Spleen (tissue), 11 donors: Measurements from ENCODE around the gene KCP. TPM values are rescaled to one million over a fixed set of nuclear protein-coding genes. Genes with fewer than 3 reads are reported as not detected.

Experiments used
- DNase-seq: peaks from one replicate; pipeline ENCODE4 v3.0.0-alpha.2; 2020
- H3K27ac ChIP-seq, 8 donors: fragments of 200-600 bp; sonication (generic) in 7 of 8; 1 replicate in 4 of 8; 2 replicates in 4 of 8; pipeline versions ENCODE4 v1.5.0 to v1.8.0; 2016 to 2021; ENCODE audit warnings: inconsistent platforms in 4 of 8, mild to moderate bottlenecking in 4 of 8, moderate library complexity in 1 of 8
- H3K27me3 ChIP-seq, 7 donors: fragments of 200-600 bp; sonication (generic) in 6 of 7; replicated peaks in 1 of 7; 1 replicate in 4 of 7; 2 replicates in 3 of 7; pipeline versions ENCODE4 v1.5.0 to v1.8.0; 2016 to 2021; ENCODE audit warnings: inconsistent platforms in 3 of 7, mild to moderate bottlenecking in 1 of 7
- H3K36me3 ChIP-seq, 6 donors: fragments of 200-600 bp; sonication (generic) in 5 of 6; 1 replicate in 4 of 6; 2 replicates in 2 of 6; pipeline versions ENCODE4 v1.5.0 to v1.8.0; 2016 to 2021; ENCODE audit warnings: inconsistent platforms in 2 of 6
- H3K4me1 ChIP-seq, 6 donors: fragments of 200-600 bp; sonication (generic) in 5 of 6; 1 replicate in 3 of 6; 2 replicates in 3 of 6; pipeline versions ENCODE4 v1.5.0 to v1.8.0; 2016 to 2021; ENCODE audit warnings: inconsistent platforms in 3 of 6
- H3K4me3 ChIP-seq, 8 donors: fragments of 200-600 bp; sonication (generic) in 7 of 8; 1 replicate in 4 of 8; 2 replicates in 4 of 8; pipeline versions ENCODE4 v1.5.0 to v1.8.0; 2016 to 2021; ENCODE audit warnings: inconsistent platforms in 4 of 8, mild to moderate bottlenecking in 4 of 8, moderate library complexity in 2 of 8
- H3K9me3 ChIP-seq, 8 donors: fragments of 200-600 bp; sonication (generic) in 7 of 8; 1 replicate in 4 of 8; 2 replicates in 4 of 8; pipeline versions ENCODE4 v1.5.0 to v1.8.0; 2016 to 2021; ENCODE audit warnings: inconsistent platforms in 4 of 8
- CTCF ChIP-seq, 11 experiments: fragments of 200-600 bp in 7 of 11; fragments of 450-650 bp in 4 of 11; sonication (generic) in 4 of 11; IDR thresholded peaks in 8 of 11; conservative IDR thresholded peaks in 3 of 11; 1 replicate in 7 of 11; 2 replicates in 4 of 11; pipeline versions ENCODE4 v1.4.0 to v1.8.0; 2016 to 2021; ENCODE audit warnings: antibody characterized with exemption in 11 of 11, inconsistent platforms in 4 of 11, mild to moderate bottlenecking in 1 of 11
- POLR2A ChIP-seq, 3 donors: fragments of 450-650 bp; IDR thresholded peaks; one replicate each; pipeline ENCODE4 v1.5.1; 2017; ENCODE audit warnings: antibody characterized with exemption in 3 of 3, mild to moderate bottlenecking in 1 of 3
- POLR2AphosphoS5 ChIP-seq, 3 donors: sonication (generic); formaldehyde crosslinking; IDR thresholded peaks; one replicate each; pipeline ENCODE4 v1.5.1; 2017; ENCODE audit warnings: antibody characterized with exemption in 3 of 3
- WGBS, 5 donors: extraction: QIAGEN DNeasy Blood & Tissue Kit in 3 of 5; methylation state at CpG; one replicate each; pipeline versions ENCODE4 v1.1.5 to v1.1.7; 2013 to 2018; 5-methylcytosine and 5-hydroxymethylcytosine counted together
- intact Hi-C: fragments of 100-400 bp; cut with DNase I; formaldehyde crosslinking; loops from one replicate; pipeline ENCODE4 v1.15.0; 2023; ENCODE audit warnings: low total_unique reads
- polyA plus RNA-seq, 3 donors: library from polyadenylated mRNA; stranded (reverse); fragments of 200-250 nt; gene quantifications; one replicate each; pipeline ENCODE4 v1.2.1, GENCODE V29; 2013
- total RNA-seq, 7 donors: library from RNA; depleted of rRNA in 3 of 7; stranded (reverse); fragments of >200 nt in 3 of 7; fragmentation: NEBNext Ultra II Directional in 4 of 7; extraction: Animal tissue kit (Norgen Biotek cat#: 25700) in 4 of 7; gene quantifications; one replicate each; pipeline versions ENCODE4 v1.1.0 to v1.2.1, GENCODE V29; 2016 to 2021
- donor health status: healthy with polysubstance abuse.
- donor health status: DM: no; HTN: no; CAD: no; lungs with moderate emphysema.
- donor health status: DM: no; HTN: no; CAD: no.
- donor health status: Bipolar disorder and iron deficiency.
- donor health status: healthy.
- donor health status: DM: no; HTN: no; CAD: no.
- donor health status: DM: yes; HTN: yes; CAD: no.

The KCP gene
- total and polyA plus RNA-seq, 10 donors: 0.06 to 2.1 (median 0.71) TPM

GRCh38 chr7:128878226-128879105, 32.0 kb downstream of the KCP start:
- H3K4me1 ChIP-seq: peaks cover 0 to 2% (median under 1%) of the 10 kb centered on the region in 6 donors
- H3K27ac ChIP-seq: no peak overlapping the region
- no peaks in the 10 kb centered on the region for H3K36me3 ChIP-seq
- TF ChIP-seq POLR2A (IDR thresholded peaks at IDR 0.05): no peak
- TF ChIP-seq CTCF (IDR thresholded peaks at IDR 0.05 in 8 of 11, conservative IDR thresholded peaks at IDR 0.05 in 3 of 11): no peak
- TF ChIP-seq POLR2AphosphoS5 (IDR thresholded peaks at IDR 0.05): no peak
- intact Hi-C loops: no loop called here
- 87 to 95% (median 89%) methylated on average over 12 to 14 of the region's 14 CpGs for WGBS, 5 donors
- peaks cover 0 to 4% (median 0%) of the 10 kb centered on the region in 7 donors for H3K27me3 ChIP-seq
- peak; percentile 71 for DNase-seq
- no peak overlapping the region for H3K4me3 ChIP-seq
- no peaks in the 10 kb centered on the region for H3K9me3 ChIP-seq

DNA sequence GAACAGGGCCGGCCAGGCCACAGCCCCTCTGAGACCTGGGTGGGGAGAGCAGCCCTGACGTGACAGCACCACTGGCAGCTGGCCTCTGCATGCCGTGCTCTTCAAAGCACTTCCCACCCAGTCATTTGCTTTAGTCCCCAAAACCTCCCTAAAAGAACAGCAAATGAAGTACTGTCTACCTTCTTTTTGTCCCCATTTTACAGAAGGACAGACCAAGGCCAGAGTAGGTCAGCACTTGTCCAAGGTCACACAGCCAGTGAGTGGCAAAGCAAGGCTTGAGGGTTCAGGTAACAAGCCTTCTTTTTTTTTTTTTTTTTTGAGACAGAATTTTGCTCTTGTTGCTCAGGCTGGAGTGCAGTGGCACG, 32.8 kb downstream of the KCP start:
- intact Hi-C loops: no loop called here
- no peaks in the 10 kb centered on the region for H3K4me1 ChIP-seq
- TF ChIP-seq POLR2AphosphoS5 (IDR thresholded peaks at IDR 0.05) (no peak), POLR2A (IDR thresholded peaks at IDR 0.05) (no peak), CTCF (IDR thresholded peaks at IDR 0.05 in 8 of 11, conservative IDR thresholded peaks at IDR 0.05 in 3 of 11) (no peak)
- peaks cover 0 to 4% (median 0%) of the 10 kb centered on the region in 7 donors for H3K27me3 ChIP-seq
- H3K4me3 ChIP-seq: no peak overlapping the region
- WGBS, 5 donors: 60 to 77% (median 68%) methylated on average over 3 to 4 of the region's 4 CpGs
- DNase-seq: no peak
- no peaks in the 10 kb centered on the region for H3K36me3 ChIP-seq
- H3K9me3 ChIP-seq: no peaks in the 10 kb centered on the region
- no peak overlapping the region for H3K27ac ChIP-seq

- no peaks in the 10 kb centered on the region for H3K36me3 ChIP-seq
- 88 to 97% (median 93%) methylated on average over 15 to 32 of the region's 32 CpGs for WGBS, 5 donors
- no peaks in the 10 kb centered on the region for H3K9me3 ChIP-seq
- peak; percentile 69 for DNase-seq
- no peak overlapping the region for H3K27ac ChIP-seq
- intact Hi-C loops: no loop called here
- H3K4me3 ChIP-seq: no peak overlapping the region
- TF ChIP-seq POLR2AphosphoS5 (IDR thresholded peaks at IDR 0.05): no peak
- no peak for TF ChIP-seq CTCF (IDR thresholded peaks at IDR 0.05 in 8 of 11, conservative IDR thresholded peaks at IDR 0.05 in 3 of 11)
- no peak for TF ChIP-seq POLR2A (IDR thresholded peaks at IDR 0.05)
- H3K4me1 ChIP-seq: no peaks in the 10 kb centered on the region
- peaks cover 0 to 7% (median 0%) of the 10 kb centered on the region in 7 donors for H3K27me3 ChIP-seq
Observed at GRCh38 chr7:128876978-128877755, 33.3 kb downstream of the KCP start.

DNA sequence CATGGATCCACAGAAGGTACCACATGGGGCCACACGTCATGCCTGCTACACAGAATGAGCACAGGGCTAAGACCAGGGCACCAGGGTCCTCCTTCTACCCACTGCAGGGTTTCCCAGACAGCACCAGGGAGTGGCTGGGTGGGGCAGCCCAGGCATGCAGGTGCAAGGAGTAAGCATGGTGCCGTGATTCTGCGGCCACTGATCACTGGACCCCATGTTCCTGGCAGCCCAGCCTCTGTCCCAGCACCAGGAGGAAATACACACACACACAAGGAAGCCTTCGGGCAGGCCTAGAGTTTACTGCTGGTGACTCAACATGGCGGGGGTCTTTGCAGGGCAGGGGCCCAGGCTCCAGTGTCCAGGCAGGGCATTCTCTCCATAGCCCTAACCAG, 33.9 kb downstream of the KCP start:
- TF ChIP-seq POLR2A (IDR thresholded peaks at IDR 0.05) (no peak), CTCF (IDR thresholded peaks at IDR 0.05 in 8 of 11, conservative IDR thresholded peaks at IDR 0.05 in 3 of 11) (no peak), POLR2AphosphoS5 (IDR thresholded peaks at IDR 0.05) (no peak)
- Histone ChIP-seq H3K27ac (no peak overlapping the region), H3K36me3 (no peaks in the 10 kb centered on the region), H3K4me1 (no peaks in the 10 kb centered on the region), H3K9me3 (no peaks in the 10 kb centered on the region), H3K27me3 (peaks cover 0 to 7% (median 0%) of the 10 kb centered on the region in 7 donors), H3K4me3 (no peak overlapping the region)
- 76 to 95% (median 87%) methylated on average over 5 of the region's 5 CpGs for WGBS, 5 donors
- DNase-seq: peak; percentile 31
- intact Hi-C loops: no loop called here
